NB4 (cell line): ENCODE measurements around the gene GBF1.

Source experiments
- MYC ChIP-seq: IDR thresholded peaks from 2 replicates; pipeline ENCODE4 v1.6.1; 2011; ENCODE audit warnings: low read depth, low read length
- POLR2A ChIP-seq: IDR thresholded peaks from 2 replicates; pipeline ENCODE4 v1.6.1; 2011; ENCODE audit warnings: mild to moderate bottlenecking; ENCODE audit not compliant: insufficient read length; ENCODE audit errors: extremely low read depth
- TF ChIP-seq, protein P1 (sequence below): IDR thresholded peaks from one replicate; pipeline ENCODE4 v1.5.1; 2012; ENCODE audit warnings: low read depth, low read length
- TF ChIP-seq, protein P2 (sequence below): IDR thresholded peaks from 2 replicates; pipeline ENCODE4 v1.6.1; 2011; ENCODE audit warnings: low read depth, low read length

DNA sequence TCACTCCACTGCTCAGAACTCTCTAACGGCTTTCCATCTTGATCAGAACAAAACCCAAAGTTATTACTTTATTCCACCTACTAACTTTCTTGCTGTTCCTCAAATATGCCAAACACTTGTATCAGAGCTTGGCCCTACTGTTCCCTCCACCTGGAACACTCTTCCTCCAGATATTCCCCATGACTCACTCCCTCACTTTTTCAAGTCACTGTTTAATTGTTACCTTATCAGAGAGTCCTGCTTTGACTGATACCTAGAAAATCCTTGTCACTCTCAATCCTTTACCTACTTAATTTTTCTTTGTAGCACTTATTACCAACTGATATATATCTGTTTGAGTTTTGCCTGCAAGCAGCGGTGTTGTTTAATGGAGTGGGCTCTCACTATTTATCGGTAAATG is 144.6 kb downstream of the GBF1 start:
- TF ChIP-seq POLR2A (no peak), MYC (no peak)
- TF ChIP-seq, protein P1, sequence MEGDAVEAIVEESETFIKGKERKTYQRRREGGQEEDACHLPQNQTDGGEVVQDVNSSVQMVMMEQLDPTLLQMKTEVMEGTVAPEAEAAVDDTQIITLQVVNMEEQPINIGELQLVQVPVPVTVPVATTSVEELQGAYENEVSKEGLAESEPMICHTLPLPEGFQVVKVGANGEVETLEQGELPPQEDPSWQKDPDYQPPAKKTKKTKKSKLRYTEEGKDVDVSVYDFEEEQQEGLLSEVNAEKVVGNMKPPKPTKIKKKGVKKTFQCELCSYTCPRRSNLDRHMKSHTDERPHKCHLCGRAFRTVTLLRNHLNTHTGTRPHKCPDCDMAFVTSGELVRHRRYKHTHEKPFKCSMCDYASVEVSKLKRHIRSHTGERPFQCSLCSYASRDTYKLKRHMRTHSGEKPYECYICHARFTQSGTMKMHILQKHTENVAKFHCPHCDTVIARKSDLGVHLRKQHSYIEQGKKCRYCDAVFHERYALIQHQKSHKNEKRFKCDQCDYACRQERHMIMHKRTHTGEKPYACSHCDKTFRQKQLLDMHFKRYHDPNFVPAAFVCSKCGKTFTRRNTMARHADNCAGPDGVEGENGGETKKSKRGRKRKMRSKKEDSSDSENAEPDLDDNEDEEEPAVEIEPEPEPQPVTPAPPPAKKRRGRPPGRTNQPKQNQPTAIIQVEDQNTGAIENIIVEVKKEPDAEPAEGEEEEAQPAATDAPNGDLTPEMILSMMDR: no peak
- TF ChIP-seq, protein P2, sequence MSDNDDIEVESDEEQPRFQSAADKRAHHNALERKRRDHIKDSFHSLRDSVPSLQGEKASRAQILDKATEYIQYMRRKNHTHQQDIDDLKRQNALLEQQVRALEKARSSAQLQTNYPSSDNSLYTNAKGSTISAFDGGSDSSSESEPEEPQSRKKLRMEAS: no peak
